Cardiac muscle cell (in vitro differentiated cells and primary cell): ENCODE data around the gene KRT8. TPM values are rescaled to one million over a fixed set of nuclear protein-coding genes. Genes with fewer than 3 reads are reported as not detected.

ENCODE experiments used
- DNase-seq, 2 donors: peaks; one replicate each; pipeline versions ENCODE4 v3.0.0 to v3.0.0-alpha.2; 2010 to 2017; ENCODE audit warnings: low read depth in 1 of 2, low spot score in 1 of 2
- H3K27ac ChIP-seq: fragments of 200-600 bp; sonication (generic); 2 replicates; pipeline ENCODE4 v1.5.1; 2016
- H3K27me3 ChIP-seq: fragments of 200-600 bp; sonication (generic); 2 replicates; pipeline ENCODE4 v1.6.0; 2016; ENCODE audit warnings: control low read depth
- H3K36me3 ChIP-seq: fragments of 200-600 bp; sonication (generic); 2 replicates; pipeline ENCODE4 v1.5.1; 2016; ENCODE audit warnings: control low read depth
- H3K4me1 ChIP-seq: fragments of 200-600 bp; sonication (generic); 2 replicates; pipeline ENCODE4 v1.8.1; 2017; ENCODE audit warnings: low read depth, mild to moderate bottlenecking, mixed run types
- H3K4me3 ChIP-seq: fragments of 200-600 bp; sonication (generic); 2 replicates; pipeline ENCODE4 v1.5.1; 2016; ENCODE audit warnings: mild to moderate bottlenecking
- H3K9me3 ChIP-seq: fragments of 200-600 bp; sonication (generic); 2 replicates; pipeline ENCODE4 v1.5.1; 2017; ENCODE audit warnings: low read depth, mild to moderate bottlenecking, control low read depth
- CTCF ChIP-seq: IDR thresholded peaks from 2 replicates; pipeline ENCODE4 v1.5.1; 2012; ENCODE audit warnings: low read depth, mild to moderate bottlenecking, low read length
- polyA plus RNA-seq: library from polyadenylated mRNA; unstranded; fragments of >200 nt; fragmentation: Nextera tagmentation; extraction: Ambion mirVana; gene quantifications from 2 replicates; pipeline ENCODE4 v1.2.1, GENCODE V29; 2016
- total RNA-seq: library from RNA; depleted of rRNA; stranded (reverse); fragments of >200 nt; gene quantifications from 2 replicates; pipeline ENCODE4 v1.2.3, GENCODE V29; 2016

Gene KRT8
- total and polyA plus RNA-seq, 2 experiments from 2014 or later = 480 to 1,480 TPM

GRCh38 chr12:52914576-52915121 lies 9.8 kb upstream of the KRT8 start:
- Histone ChIP-seq H3K36me3 (no peaks in the 10 kb centered on the region), H3K27me3 (no peaks in the 10 kb centered on the region), H3K4me3 (no peak overlapping the region), H3K9me3 (no peaks in the 10 kb centered on the region), H3K4me1 (peaks cover 5% of the 10 kb centered on the region), H3K27ac (no peak overlapping the region)
- no peak for DNase-seq
- no peak for TF ChIP-seq CTCF

- no peak for DNase-seq
- Histone ChIP-seq H3K9me3 (no peaks in the 10 kb centered on the region), H3K27me3 (no peaks in the 10 kb centered on the region), H3K27ac (no peak overlapping the region), H3K4me1 (peaks cover 5% of the 10 kb centered on the region), H3K4me3 (no peak overlapping the region), H3K36me3 (no peaks in the 10 kb centered on the region)
- TF ChIP-seq CTCF = no peak
These were observed 8.6 kb upstream of the KRT8 start for GRCh38 chr12:52913431-52913821.

- H3K9me3 ChIP-seq = no peaks in the 10 kb centered on the region
- TF ChIP-seq CTCF = no peak
- DNase-seq = no peak
These were observed 8.0 kb upstream of the KRT8 start for GRCh38 chr12:52912711-52913430.

GRCh38 chr12:52910248-52910883 lies 5.5 kb upstream of the KRT8 start:
- H3K4me3 ChIP-seq = no peak overlapping the region
- H3K9me3 ChIP-seq = no peaks in the 10 kb centered on the region
- no peak for DNase-seq
- H3K27ac ChIP-seq = peak overlapping the region; percentile 15
- no peak for TF ChIP-seq CTCF
- no peaks in the 10 kb centered on the region for H3K36me3 ChIP-seq
- H3K4me1 ChIP-seq = peaks cover 27% of the 10 kb centered on the region
- H3K27me3 ChIP-seq = no peaks in the 10 kb centered on the region

More at GRCh38 chr12:52912711-52913430, 8.0 kb upstream of the KRT8 start:
- no peak overlapping the region for H3K27ac ChIP-seq
- H3K27me3 ChIP-seq = no peaks in the 10 kb centered on the region
- no peaks in the 10 kb centered on the region for H3K36me3 ChIP-seq
- H3K4me1 ChIP-seq = peaks cover 9% of the 10 kb centered on the region
- H3K4me3 ChIP-seq = no peak overlapping the region

GRCh38 chr12:52909796-52910195 lies 4.9 kb upstream of the KRT8 start:
- no peaks in the 10 kb centered on the region for H3K27me3 ChIP-seq
- H3K27ac ChIP-seq = no peak overlapping the region

More at GRCh38 chr12:52909796-52910195, 4.9 kb upstream of the KRT8 start:
- Histone ChIP-seq H3K4me3 (no peak overlapping the region), H3K36me3 (no peaks in the 10 kb centered on the region), H3K4me1 (peaks cover 30% of the 10 kb centered on the region), H3K9me3 (no peaks in the 10 kb centered on the region)
- no peak for DNase-seq
- no peak for TF ChIP-seq CTCF
